PC-3 (cell line): ENCODE data around the gene SERPINC1. TPM values are rescaled to one million over a fixed set of nuclear protein-coding genes. Genes with fewer than 3 reads are reported as not detected.

ENCODE experiments used
- ATAC-seq: fragments of 200-7000 bp; cut with Tn5 transposase; 2 replicates; pipeline ENCODE4 v1.9.1; 2020; ENCODE audit warnings: mild to moderate bottlenecking, moderate library complexity
- BruUV-seq: library from RNA; stranded (reverse); fragments of 400-500 nt; replicated peaks from 2 replicates; lab custom pipeline; 2021; lab: Mats Ljungman, UMichigan
- CTCF ChIA-PET: fragments of 300-600 bp; sonication (Branson Sonifier 250); formaldehyde crosslinking; loops from one replicate; lab custom pipeline; 2022; ENCODE audit warnings: antibody characterized with exemption; lab: Charles Lee
- POLR2A ChIA-PET: fragments of 300-600 bp; sonication (Branson Sonifier 250); formaldehyde crosslinking; loops from one replicate; lab custom pipeline; 2022; ENCODE audit warnings: antibody characterized with exemption; ENCODE audit not compliant: unreplicated experiment; lab: Charles Lee
- DNase-seq: peaks from one replicate; pipeline ENCODE4 v3.0.0-alpha.2; 2015
- H2AFZ ChIP-seq: fragments of 300-600 bp; sonication (generic); 2 replicates; pipeline ENCODE4 v1.6.0; 2016; ENCODE audit warnings: antibody characterized with exemption, low read length
- H3F3A ChIP-seq: fragments of 300-600 bp; sonication (generic); one replicate; pipeline ENCODE4 v1.6.0; 2017; ENCODE audit warnings: antibody characterized with exemption, low read length, control low read depth, mild to moderate bottlenecking; ENCODE audit not compliant: unreplicated experiment
- H3K27ac ChIP-seq: fragments of 300-600 bp; sonication (generic); 2 replicates; pipeline ENCODE4 v1.5.1; 2016; ENCODE audit warnings: mild to moderate bottlenecking, low read length
- H3K27me3 ChIP-seq: fragments of 300-600 bp; sonication (generic); 2 replicates; pipeline ENCODE4 v1.6.1; 2016; ENCODE audit warnings: low read length, mixed read lengths
- H3K36me3 ChIP-seq: fragments of 300-600 bp; sonication (generic); 2 replicates; pipeline ENCODE4 v1.6.1; 2016; ENCODE audit warnings: low read depth, mixed run types, low read length, mixed read lengths
- H3K4me1 ChIP-seq: fragments of 300-600 bp; sonication (generic); 2 replicates; pipeline ENCODE4 v1.5.1; 2016; ENCODE audit warnings: low read length; ENCODE audit not compliant: insufficient read depth
- H3K4me2 ChIP-seq: fragments of 300-600 bp; sonication (generic); 2 replicates; pipeline ENCODE4 v1.6.0; 2016; ENCODE audit warnings: low read length
- H3K4me3 ChIP-seq: fragments of 300-600 bp; sonication (generic); 2 replicates; pipeline ENCODE4 v1.5.1; 2016; ENCODE audit warnings: mild to moderate bottlenecking, low read length, mixed read lengths
- H3K79me2 ChIP-seq: fragments of 300-600 bp; sonication (generic); 2 replicates; pipeline ENCODE4 v1.6.1; 2017; ENCODE audit warnings: low read length, mixed read lengths
- H3K9ac ChIP-seq: fragments of 300-600 bp; sonication (generic); 2 replicates; pipeline ENCODE4 v1.6.0; 2016; ENCODE audit warnings: mild to moderate bottlenecking, low read length
- H3K9me2 ChIP-seq: fragments of 300-600 bp; sonication (generic); replicated peaks from 2 replicates; pipeline ENCODE4 v1.6.1; 2016; ENCODE audit warnings: mixed run types, low read length, mixed read lengths
- H3K9me3 ChIP-seq: fragments of 300-600 bp; sonication (generic); 2 replicates; pipeline ENCODE4 v1.6.1; 2016; ENCODE audit warnings: low read length, mixed read lengths
- H4K20me1 ChIP-seq: fragments of 300-600 bp; sonication (generic); 2 replicates; pipeline ENCODE4 v1.6.1; 2016; ENCODE audit warnings: low read length, mixed read lengths
- EZH2 ChIP-seq: fragments of 300-600 bp; sonication (generic); IDR thresholded peaks from one replicate; pipeline ENCODE4 v1.6.1; 2017; ENCODE audit warnings: antibody characterized with exemption, mild to moderate bottlenecking, low read length; ENCODE audit not compliant: unreplicated experiment
- EZH2phosphoT487 ChIP-seq: fragments of 300-600 bp; sonication (generic); IDR thresholded peaks from 2 replicates; pipeline ENCODE4 v1.6.1; 2018; ENCODE audit warnings: mild to moderate bottlenecking, antibody characterized with exemption, low read length, borderline replicate concordance
- intact Hi-C: fragments of 100-400 bp; cut with micrococcal nuclease; formaldehyde crosslinking; loops from 2 replicates; pipeline ENCODE4 v1.9.0; 2023
- total RNA-seq: library from RNA; depleted of rRNA; stranded (reverse); fragments of >200 nt; gene quantifications from 2 replicates; pipeline ENCODE4 v1.2.3, GENCODE V29; 2014
- TF ChIP-seq, protein P1 (sequence below): fragments of 300-600 bp; sonication (generic); conservative IDR thresholded peaks from 2 replicates; pipeline ENCODE4 v1.5.1; 2017; ENCODE audit warnings: antibody characterized with exemption, low read depth, mild to moderate bottlenecking, low read length

SERPINC1 gene
- total RNA-seq, 1 experiment from 2014 or later, result not detected

DNA sequence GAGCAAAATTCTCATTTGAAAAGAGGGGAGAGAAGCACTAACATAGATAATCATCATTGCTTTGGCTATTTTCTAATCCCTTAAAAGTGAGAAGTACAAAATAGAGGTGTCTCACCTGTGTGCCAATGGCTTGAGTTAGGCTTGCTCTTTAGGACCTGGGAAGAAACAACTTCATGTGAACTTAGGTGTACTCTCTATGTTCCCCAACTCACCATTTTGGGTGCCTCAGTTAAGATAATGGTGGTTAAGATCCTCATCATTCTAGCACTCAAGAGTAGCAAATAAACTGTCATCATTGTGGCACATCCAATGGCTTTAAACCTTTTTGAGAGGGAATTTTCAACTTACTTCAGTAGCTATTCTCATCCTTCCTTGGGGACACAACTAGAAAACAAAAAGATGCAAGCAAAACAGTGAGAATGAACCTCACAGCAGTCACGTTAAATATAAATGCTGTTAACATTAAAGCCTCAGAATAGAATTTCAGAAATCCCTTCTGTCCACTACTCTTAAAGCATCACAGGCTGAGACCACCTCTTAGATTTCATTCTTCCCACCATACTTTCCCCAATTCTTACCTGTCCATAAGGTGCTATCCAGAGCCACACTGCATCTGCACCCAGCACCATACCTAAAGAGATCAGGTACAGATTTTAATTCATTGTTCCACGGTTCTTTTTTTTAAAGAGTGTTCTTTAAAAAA lies 50.6 kb downstream of the SERPINC1 start:
- BruUV-seq, result no TSS peak
- POLR2A ChIA-PET, result no interaction called here
- Histone ChIP-seq H3K4me3 (peak overlapping the region; percentile 100), H3K4me2 (peak overlapping the region; percentile 99), H4K20me1 (peaks cover 44% of the 10 kb centered on the region), H3K9me2 (no peaks in the 10 kb centered on the region), H3K36me3 (peaks cover 51% of the 10 kb centered on the region), H3K27ac (no peak overlapping the region), H3K27me3 (no peaks in the 10 kb centered on the region), H2AFZ (no peak overlapping the region), H3F3A (peaks cover 35% of the 10 kb centered on the region), H3K79me2 (peaks cover 29% of the 10 kb centered on the region), H3K4me1 (peaks cover 19% of the 10 kb centered on the region), H3K9ac (peak overlapping the region; percentile 99), H3K9me3 (no peaks in the 10 kb centered on the region)
- intact Hi-C loops, result no loop called here
- CTCF ChIA-PET, result no interaction called here
- ATAC-seq (no peak), DNase-seq (no peak)
- TF ChIP-seq EZH2phosphoT487 (no peak), EZH2 (no peak)
- TF ChIP-seq, protein P1, sequence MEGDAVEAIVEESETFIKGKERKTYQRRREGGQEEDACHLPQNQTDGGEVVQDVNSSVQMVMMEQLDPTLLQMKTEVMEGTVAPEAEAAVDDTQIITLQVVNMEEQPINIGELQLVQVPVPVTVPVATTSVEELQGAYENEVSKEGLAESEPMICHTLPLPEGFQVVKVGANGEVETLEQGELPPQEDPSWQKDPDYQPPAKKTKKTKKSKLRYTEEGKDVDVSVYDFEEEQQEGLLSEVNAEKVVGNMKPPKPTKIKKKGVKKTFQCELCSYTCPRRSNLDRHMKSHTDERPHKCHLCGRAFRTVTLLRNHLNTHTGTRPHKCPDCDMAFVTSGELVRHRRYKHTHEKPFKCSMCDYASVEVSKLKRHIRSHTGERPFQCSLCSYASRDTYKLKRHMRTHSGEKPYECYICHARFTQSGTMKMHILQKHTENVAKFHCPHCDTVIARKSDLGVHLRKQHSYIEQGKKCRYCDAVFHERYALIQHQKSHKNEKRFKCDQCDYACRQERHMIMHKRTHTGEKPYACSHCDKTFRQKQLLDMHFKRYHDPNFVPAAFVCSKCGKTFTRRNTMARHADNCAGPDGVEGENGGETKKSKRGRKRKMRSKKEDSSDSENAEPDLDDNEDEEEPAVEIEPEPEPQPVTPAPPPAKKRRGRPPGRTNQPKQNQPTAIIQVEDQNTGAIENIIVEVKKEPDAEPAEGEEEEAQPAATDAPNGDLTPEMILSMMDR, result no peak

DNA sequence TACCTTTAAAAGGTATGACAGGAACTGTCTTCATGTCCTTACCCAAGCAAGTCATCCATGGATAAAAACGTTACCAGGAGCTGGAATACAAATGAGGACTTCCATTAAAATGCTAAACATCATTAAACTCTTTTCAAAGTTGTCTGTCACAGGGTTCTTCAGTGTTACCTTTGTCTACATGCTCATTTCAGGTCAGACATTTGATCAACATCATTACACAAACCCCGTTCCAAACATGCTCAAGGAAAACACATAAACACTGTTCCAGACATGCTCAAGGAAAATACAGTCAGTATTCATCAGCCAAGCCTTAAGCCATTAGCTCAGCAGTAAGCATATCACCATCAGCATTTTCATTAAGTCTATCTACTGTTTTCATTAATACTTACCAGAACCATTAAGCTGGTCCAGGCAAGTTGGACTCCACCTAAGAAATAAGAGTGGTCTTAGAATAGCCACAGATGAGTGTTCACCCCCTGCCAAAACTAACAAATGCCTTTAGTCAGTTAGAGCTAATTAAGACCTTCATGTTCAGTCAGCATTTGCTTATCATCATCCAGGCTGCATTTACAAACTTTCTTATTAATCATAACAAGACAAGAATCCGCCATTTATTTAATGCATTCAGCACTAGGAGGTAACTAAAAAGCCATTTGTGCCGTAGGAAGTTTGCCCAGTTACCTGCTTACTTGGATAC lies 51.5 kb downstream of the SERPINC1 start:
- Histone ChIP-seq H3K4me1 (peaks cover 19% of the 10 kb centered on the region), H4K20me1 (peaks cover 44% of the 10 kb centered on the region)
- POLR2A ChIA-PET, result no interaction called here

More for the DNA sequence above, 51.5 kb downstream of the SERPINC1 start:
- Histone ChIP-seq H3K9me3 (no peaks in the 10 kb centered on the region), H3K79me2 (peaks cover 29% of the 10 kb centered on the region), H3K4me2 (peak overlapping the region; percentile 99), H3K9me2 (no peaks in the 10 kb centered on the region), H3F3A (peaks cover 35% of the 10 kb centered on the region), H3K4me3 (peak overlapping the region; percentile 100), H3K27ac (no peak overlapping the region), H3K36me3 (peaks cover 51% of the 10 kb centered on the region), H3K9ac (peak overlapping the region; percentile 99), H3K27me3 (no peaks in the 10 kb centered on the region), H2AFZ (no peak overlapping the region)
- intact Hi-C loops, result no loop called here
- BruUV-seq, result no TSS peak
- TF ChIP-seq, protein P1, result no peak
- TF ChIP-seq EZH2phosphoT487, result no peak
- CTCF ChIA-PET, result no interaction called here
- DNase-seq (no peak), ATAC-seq (no peak)
